Hepatocyte (in vitro differentiated cells): ENCODE measurements around the gene LMNB1. TPM values are rescaled to one million over a fixed set of nuclear protein-coding genes. Genes with fewer than 3 reads are reported as not detected.
"Not testable (repeated sequence)": the region's sequence is repeated elsewhere in the genome, so short reads cannot be mapped to it uniquely, and the experiment has no call there.

Source experiments
- DNase-seq: peaks from one replicate; pipeline ENCODE4 v3.0.0-alpha.2; 2016; ENCODE audit warnings: low spot score
- H2AFZ ChIP-seq: fragments of 200-600 bp; sonication (generic); 2 replicates; pipeline ENCODE4 v1.6.0; 2016; ENCODE audit warnings: antibody characterized with exemption, mild to moderate bottlenecking
- H3K27ac ChIP-seq: fragments of 200-600 bp; sonication (generic); 2 replicates; pipeline ENCODE4 v1.5.1; 2016; ENCODE audit warnings: mild to moderate bottlenecking
- H3K27me3 ChIP-seq: fragments of 200-600 bp; sonication (generic); 2 replicates; pipeline ENCODE4 v1.6.1; 2016
- H3K36me3 ChIP-seq: fragments of 200-600 bp; sonication (generic); replicated peaks from 2 replicates; pipeline ENCODE4 v1.5.1; 2016; ENCODE audit warnings: low read depth; ENCODE audit not compliant: insufficient read depth
- H3K4me1 ChIP-seq: fragments of 200-600 bp; sonication (generic); 2 replicates; pipeline ENCODE4 v1.5.1; 2016; ENCODE audit warnings: mild to moderate bottlenecking, moderate library complexity; ENCODE audit not compliant: insufficient read depth
- H3K4me2 ChIP-seq: fragments of 200-600 bp; sonication (generic); 2 replicates; pipeline ENCODE4 v1.6.0; 2016
- H3K4me3 ChIP-seq: fragments of 200-600 bp; sonication (generic); 2 replicates; pipeline ENCODE4 v1.5.1; 2016; ENCODE audit warnings: mild to moderate bottlenecking
- H3K79me2 ChIP-seq: fragments of 200-600 bp; sonication (generic); 2 replicates; pipeline ENCODE4 v1.6.0; 2017; ENCODE audit warnings: mild to moderate bottlenecking
- H3K9me2 ChIP-seq: fragments of 200-600 bp; sonication (generic); replicated peaks from 2 replicates; pipeline ENCODE4 v1.6.0; 2017; ENCODE audit warnings: mild to moderate bottlenecking; ENCODE audit not compliant: insufficient read depth
- H3K9me3 ChIP-seq: fragments of 200-600 bp; sonication (generic); 2 replicates; pipeline ENCODE4 v1.5.1; 2016; ENCODE audit warnings: low read depth, mild to moderate bottlenecking
- H4K20me1 ChIP-seq: fragments of 200-600 bp; sonication (generic); 2 replicates; pipeline ENCODE4 v1.6.0; 2016; ENCODE audit warnings: mild to moderate bottlenecking; ENCODE audit not compliant: insufficient read depth, poor library complexity, severe bottlenecking
- EZH2 ChIP-seq: fragments of 200-600 bp; sonication (generic); IDR thresholded peaks from 2 replicates; pipeline ENCODE4 v1.6.1; 2016; ENCODE audit warnings: antibody characterized with exemption, mild to moderate bottlenecking, borderline replicate concordance
- EZH2phosphoT487 ChIP-seq: fragments of 200-600 bp; sonication (generic); IDR thresholded peaks from one replicate; pipeline ENCODE4 v1.6.1; 2018; ENCODE audit warnings: antibody characterized with exemption, mild to moderate bottlenecking, low read depth, moderate library complexity; ENCODE audit not compliant: unreplicated experiment, severe bottlenecking
- WGBS: methylation state at CpG from one replicate; pipeline ENCODE4 v1.1.6; 2016; ENCODE audit warnings: low lambda C conversion rate; ENCODE audit errors: missing lambda C conversion rate; 5-methylcytosine and 5-hydroxymethylcytosine counted together
- polyA plus RNA-seq: library from polyadenylated mRNA; unstranded; fragments of >200 nt; fragmentation: Nextera tagmentation; extraction: Ambion mirVana; gene quantifications from 2 replicates; pipeline ENCODE4 v1.2.1, GENCODE V29; 2016
- total RNA-seq: library from RNA; depleted of rRNA; stranded (reverse); fragments of >200 nt; gene quantifications from 2 replicates; pipeline ENCODE4 v1.2.3, GENCODE V29; 2014
- TF ChIP-seq, protein P1 (sequence below): fragments of 200-600 bp; sonication (generic); IDR thresholded peaks from 2 replicates; pipeline ENCODE4 v1.5.1; 2016; ENCODE audit warnings: antibody characterized with exemption, mild to moderate bottlenecking; ENCODE audit not compliant: poor library complexity

Gene LMNB1
- total and polyA plus RNA-seq, 2 experiments from 2014 or later, result 12.9 to 30.8 TPM

DNA sequence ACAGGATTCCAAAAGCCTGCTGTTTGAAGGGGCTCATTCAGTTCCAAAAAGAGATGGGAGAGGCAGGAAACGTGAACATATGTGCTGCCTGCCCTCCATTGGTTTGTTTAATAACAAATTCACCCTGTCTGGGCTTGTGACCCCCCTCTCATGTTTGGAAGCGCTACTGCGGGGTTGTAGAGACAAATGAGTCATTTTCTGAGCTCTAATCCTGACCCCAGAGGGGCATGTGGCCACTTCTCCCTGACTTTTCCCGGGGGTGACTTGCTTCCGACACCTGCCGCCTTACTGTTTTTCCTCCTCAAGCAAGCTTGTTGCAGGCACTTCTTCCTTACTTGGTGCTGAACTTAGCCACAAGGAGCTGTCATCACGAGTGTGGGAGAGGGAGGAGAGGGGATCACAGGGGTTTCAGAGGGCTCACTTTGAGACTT is 75.9 kb downstream of the LMNB1 start:
- no peak overlapping the region for H3K27ac ChIP-seq
- no peaks in the 10 kb centered on the region for H3K9me3 ChIP-seq
- H3K4me3 ChIP-seq, result no peak overlapping the region
- no peaks in the 10 kb centered on the region for H3K79me2 ChIP-seq
- no peak overlapping the region for H2AFZ ChIP-seq
- no peaks in the 10 kb centered on the region for H3K27me3 ChIP-seq
- no peaks in the 10 kb centered on the region for H3K36me3 ChIP-seq
- H3K4me2 ChIP-seq, result no peak overlapping the region
- DNase-seq, result no peak
- TF ChIP-seq EZH2phosphoT487 (no peak), EZH2 (no peak)
- TF ChIP-seq, protein P1, sequence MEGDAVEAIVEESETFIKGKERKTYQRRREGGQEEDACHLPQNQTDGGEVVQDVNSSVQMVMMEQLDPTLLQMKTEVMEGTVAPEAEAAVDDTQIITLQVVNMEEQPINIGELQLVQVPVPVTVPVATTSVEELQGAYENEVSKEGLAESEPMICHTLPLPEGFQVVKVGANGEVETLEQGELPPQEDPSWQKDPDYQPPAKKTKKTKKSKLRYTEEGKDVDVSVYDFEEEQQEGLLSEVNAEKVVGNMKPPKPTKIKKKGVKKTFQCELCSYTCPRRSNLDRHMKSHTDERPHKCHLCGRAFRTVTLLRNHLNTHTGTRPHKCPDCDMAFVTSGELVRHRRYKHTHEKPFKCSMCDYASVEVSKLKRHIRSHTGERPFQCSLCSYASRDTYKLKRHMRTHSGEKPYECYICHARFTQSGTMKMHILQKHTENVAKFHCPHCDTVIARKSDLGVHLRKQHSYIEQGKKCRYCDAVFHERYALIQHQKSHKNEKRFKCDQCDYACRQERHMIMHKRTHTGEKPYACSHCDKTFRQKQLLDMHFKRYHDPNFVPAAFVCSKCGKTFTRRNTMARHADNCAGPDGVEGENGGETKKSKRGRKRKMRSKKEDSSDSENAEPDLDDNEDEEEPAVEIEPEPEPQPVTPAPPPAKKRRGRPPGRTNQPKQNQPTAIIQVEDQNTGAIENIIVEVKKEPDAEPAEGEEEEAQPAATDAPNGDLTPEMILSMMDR, result no peak
- 87% methylated on average over 7 of the region's 7 CpGs for WGBS
- H4K20me1 ChIP-seq, result no peaks in the 10 kb centered on the region
- peaks cover 7% of the 10 kb centered on the region for H3K4me1 ChIP-seq
- H3K9me2 ChIP-seq, result no peaks in the 10 kb centered on the region

DNA sequence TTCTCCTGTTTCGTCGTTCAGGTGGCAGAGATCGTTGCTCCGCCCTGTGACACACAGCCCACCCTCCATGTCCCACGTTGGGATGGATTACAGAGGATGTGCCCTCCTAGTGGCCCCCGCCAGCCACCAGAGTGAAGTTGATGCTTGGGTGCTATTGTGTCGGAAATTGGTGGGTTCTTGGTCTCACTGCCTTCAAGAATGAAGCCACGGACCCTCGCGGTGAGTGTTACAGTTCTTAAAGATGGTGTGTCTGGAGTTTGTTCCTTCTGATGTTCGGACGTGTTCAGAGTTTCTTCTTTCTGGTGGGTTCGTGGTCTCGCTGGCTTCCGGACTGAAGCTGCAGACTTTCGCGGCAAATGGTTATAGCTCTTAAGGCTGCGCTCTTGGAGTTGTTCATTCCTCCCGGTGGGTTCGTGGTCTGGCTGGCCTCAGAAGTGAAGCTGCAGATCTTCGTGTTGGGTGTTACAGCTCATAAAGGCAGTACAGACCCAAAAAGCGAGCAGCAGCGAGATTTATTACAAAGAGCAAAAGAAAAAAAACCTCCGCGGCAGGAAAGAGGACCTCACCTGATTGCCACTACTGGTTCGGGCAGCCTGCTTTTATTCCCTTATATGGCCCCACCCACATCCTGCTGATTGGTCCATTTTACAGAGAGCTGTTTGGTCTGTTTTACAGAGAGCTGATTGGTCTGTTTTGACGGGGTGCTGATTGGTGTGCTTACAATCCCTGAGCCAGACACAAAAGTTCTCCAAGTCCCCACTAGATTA is 76.8 kb downstream of the LMNB1 start:
- not testable (repeated sequence) for H3K4me1 ChIP-seq, H2AFZ ChIP-seq, H3K79me2 ChIP-seq, H3K9me2 ChIP-seq, H3K36me3 ChIP-seq, H3K4me3 ChIP-seq, DNase-seq, H4K20me1 ChIP-seq, H3K9me3 ChIP-seq, H3K4me2 ChIP-seq, H3K27ac ChIP-seq, H3K27me3 ChIP-seq
- WGBS, result 98% methylated on average over 27 of the region's 27 CpGs

DNA sequence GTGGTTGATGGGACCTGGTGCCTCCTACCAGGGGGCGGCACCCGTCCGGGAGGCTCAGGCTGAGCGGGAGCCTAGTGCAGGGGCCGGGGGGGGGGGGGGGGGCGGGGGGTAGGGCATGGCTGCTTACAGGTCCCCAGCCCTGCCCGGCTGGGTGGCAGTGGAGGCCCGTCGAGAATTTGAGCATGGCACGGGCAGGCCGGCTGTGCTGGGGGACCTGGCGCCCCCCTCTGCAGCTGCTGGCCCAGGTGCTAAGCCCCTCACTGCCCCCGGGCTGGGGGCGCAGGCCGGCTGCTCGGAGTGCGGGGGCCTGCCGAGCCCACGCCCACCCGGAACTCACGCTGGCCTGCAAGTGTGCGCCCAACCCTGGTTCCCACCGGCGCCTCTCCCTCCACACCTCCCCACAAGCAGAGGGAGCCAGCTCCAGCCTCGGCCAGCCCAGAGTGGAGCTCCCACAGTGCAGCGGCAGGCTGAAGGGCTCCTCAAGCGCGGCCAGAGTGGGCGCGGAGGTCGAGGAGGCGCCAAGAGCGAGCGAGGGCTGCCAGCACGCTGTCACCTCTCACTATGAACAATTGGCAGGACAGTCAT is 77.7 kb downstream of the LMNB1 start:
- WGBS, result 94% methylated on average over 23 of the region's 35 CpGs
- no peak for DNase-seq

DNA sequence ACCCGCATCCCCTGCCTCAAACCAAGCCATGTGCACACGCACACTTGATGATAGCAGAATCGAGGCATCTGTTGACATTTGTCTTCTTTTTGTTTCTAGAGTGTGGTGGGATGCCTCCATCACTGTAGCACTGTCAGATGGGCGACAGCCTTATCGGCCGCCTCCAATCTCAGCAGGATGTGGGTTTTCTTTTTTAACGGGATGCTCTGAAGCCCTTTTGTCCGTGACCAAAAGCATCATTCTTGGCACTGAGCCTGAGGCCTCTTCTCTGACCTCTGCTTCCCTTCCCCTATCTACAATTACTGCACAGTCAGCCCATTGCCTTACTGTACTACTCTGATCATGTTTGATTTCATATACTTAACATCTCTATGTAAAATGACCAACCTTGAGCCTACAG is 78.3 kb downstream of the LMNB1 start:
- Histone ChIP-seq H3K9me2 (no peaks in the 10 kb centered on the region), H3K4me2 (no peak overlapping the region), H4K20me1 (no peaks in the 10 kb centered on the region), H3K4me3 (no peak overlapping the region), H3K27me3 (no peaks in the 10 kb centered on the region), H2AFZ (no peak overlapping the region), H3K79me2 (no peaks in the 10 kb centered on the region), H3K9me3 (no peaks in the 10 kb centered on the region), H3K36me3 (no peaks in the 10 kb centered on the region), H3K27ac (no peak overlapping the region), H3K4me1 (peaks cover 7% of the 10 kb centered on the region)
- no peak for DNase-seq
- no peak for TF ChIP-seq EZH2
- TF ChIP-seq, protein P1, result no peak
- TF ChIP-seq EZH2phosphoT487, result no peak
- WGBS, result 78% methylated on average over 8 of the region's 8 CpGs

More for the DNA sequence above, 77.7 kb downstream of the LMNB1 start:
- no peak overlapping the region for H3K4me3 ChIP-seq
- no peak overlapping the region for H3K4me2 ChIP-seq
- H3K36me3 ChIP-seq, result no peaks in the 10 kb centered on the region
- TF ChIP-seq EZH2 (no peak), EZH2phosphoT487 (no peak)
- TF ChIP-seq, protein P1, result no peak
- H3K79me2 ChIP-seq, result no peaks in the 10 kb centered on the region
- no peak overlapping the region for H3K27ac ChIP-seq
- no peaks in the 10 kb centered on the region for H3K27me3 ChIP-seq
- H3K9me3 ChIP-seq, result no peaks in the 10 kb centered on the region
- H3K4me1 ChIP-seq, result peaks cover 7% of the 10 kb centered on the region
- no peak overlapping the region for H2AFZ ChIP-seq
- H3K9me2 ChIP-seq, result no peaks in the 10 kb centered on the region
- no peaks in the 10 kb centered on the region for H4K20me1 ChIP-seq
